Stimulated activated CD8-positive, alpha-beta memory T cell treated with anti-CD3 and anti-CD28 coated beads, Interleukin-4, amount 100 ng/mL, for 1 hour (primary cell): ENCODE measurements around the gene EYA4.

Source experiments
- DNase-seq, 2 donors: peaks; one replicate each; pipeline ENCODE4 v3.0.0-alpha.2; 2020; ENCODE audit warnings: low read depth in 2 of 2, low spot score in 1 of 2

The EYA4 gene, protein sequence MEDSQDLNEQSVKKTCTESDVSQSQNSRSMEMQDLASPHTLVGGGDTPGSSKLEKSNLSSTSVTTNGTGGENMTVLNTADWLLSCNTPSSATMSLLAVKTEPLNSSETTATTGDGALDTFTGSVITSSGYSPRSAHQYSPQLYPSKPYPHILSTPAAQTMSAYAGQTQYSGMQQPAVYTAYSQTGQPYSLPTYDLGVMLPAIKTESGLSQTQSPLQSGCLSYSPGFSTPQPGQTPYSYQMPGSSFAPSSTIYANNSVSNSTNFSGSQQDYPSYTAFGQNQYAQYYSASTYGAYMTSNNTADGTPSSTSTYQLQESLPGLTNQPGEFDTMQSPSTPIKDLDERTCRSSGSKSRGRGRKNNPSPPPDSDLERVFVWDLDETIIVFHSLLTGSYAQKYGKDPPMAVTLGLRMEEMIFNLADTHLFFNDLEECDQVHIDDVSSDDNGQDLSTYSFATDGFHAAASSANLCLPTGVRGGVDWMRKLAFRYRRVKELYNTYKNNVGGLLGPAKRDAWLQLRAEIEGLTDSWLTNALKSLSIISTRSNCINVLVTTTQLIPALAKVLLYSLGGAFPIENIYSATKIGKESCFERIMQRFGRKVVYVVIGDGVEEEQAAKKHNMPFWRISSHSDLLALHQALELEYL

DNA sequence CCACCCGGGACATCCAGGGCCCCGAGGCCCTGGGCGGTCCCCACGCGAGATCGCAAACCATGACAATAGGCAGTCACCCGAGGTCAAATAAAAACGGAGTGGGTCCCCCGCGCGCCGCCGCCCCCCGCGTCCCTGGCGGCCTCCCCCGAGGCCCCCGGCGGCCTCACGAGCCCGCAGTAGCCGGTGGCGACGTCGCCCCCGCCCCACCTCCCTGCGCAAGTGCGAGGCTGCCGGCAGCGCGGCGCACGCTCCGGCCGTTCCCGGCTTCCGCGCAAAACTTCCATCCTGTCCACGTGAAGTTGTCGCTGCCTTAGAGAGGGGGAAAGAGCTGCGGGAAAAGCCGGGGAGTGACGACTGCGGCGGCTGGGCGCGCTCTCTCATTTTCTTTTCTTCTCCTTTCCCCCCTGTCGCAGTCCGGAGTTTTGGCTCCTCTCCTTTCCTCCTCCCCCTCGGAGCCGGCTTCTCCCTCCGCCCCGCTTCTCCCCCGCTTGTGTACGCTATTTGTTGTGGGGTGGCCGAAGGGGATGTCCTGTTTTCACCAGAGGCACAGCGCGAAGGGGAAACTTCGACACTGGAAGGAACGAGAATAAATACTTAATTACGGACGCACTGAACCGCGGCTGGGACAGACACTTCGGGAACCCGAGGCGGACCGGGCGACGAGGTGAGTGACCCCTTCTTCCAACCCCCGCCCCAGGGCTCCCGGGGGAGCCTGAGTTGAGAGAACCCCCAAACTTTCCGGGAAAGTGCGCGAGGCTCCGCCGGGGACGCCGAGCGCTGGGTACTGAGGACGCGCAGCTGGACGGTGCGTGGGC is at the start of gene EYA4:
TSS of gene EYA4 (plus strand) at position 272 of the 815 bp plus-strand sequence. CDS start 33,424 bp downstream, outside the sequence.
- DNase-seq: no peak

DNA sequence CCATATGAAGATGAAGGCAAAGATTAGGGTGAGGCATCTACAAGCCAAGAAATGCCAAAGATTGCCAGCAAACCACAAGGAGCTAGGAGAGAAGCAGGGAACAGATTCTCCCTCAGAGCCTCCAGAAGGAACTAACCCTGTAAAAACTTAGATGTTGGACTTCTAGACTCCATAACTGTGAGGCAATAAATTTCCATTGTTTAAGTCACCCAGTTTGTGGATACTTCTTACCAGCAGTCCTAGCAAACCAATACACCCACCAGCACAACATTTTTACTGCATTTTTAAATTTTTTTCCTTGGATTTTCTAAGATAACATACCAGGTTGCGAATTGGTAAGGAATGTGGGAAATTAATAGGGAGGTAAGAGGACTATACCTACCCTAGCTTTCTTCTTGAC is 47.8 kb upstream of the EYA4 start:
- no peak for DNase-seq

DNA sequence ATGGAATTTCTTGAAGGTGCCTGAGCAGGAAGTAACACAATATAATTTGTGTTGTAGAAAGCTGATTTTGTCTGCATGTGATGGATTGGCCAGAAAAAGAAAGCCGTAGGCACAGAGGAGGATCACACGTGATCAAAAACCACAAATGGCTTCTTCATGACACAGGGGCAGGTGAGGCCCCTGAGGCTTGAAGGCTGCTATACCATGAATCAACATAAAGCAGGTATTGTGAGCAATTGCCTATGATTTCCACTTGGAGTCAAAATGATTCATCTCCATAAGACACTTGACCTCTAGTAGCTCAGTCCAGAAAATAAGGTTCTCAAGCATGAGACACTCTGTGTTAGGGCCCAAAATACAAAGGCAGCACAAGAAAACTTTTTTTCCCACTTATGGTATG is 42.4 kb upstream of the EYA4 start:
- no peak for DNase-seq

DNA sequence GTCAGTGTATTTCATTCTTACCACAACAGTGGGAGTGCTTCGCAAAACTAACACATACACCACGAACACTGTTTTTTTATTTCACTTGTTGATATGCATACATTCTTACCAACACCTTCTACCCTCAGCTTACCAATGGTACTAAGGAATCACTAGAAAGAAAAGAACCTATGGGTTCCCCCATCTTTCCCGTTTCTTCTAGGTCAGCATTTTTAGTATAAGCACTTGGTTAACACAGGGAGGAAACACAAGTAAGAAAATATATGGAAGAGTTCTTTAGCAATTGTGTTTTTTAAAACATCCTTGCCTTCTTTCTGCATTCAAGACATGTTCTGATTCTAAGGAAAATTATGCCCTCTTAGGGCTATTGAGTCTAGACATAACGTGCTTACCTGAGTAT is 39.9 kb upstream of the EYA4 start:
- DNase-seq: no peak

DNA sequence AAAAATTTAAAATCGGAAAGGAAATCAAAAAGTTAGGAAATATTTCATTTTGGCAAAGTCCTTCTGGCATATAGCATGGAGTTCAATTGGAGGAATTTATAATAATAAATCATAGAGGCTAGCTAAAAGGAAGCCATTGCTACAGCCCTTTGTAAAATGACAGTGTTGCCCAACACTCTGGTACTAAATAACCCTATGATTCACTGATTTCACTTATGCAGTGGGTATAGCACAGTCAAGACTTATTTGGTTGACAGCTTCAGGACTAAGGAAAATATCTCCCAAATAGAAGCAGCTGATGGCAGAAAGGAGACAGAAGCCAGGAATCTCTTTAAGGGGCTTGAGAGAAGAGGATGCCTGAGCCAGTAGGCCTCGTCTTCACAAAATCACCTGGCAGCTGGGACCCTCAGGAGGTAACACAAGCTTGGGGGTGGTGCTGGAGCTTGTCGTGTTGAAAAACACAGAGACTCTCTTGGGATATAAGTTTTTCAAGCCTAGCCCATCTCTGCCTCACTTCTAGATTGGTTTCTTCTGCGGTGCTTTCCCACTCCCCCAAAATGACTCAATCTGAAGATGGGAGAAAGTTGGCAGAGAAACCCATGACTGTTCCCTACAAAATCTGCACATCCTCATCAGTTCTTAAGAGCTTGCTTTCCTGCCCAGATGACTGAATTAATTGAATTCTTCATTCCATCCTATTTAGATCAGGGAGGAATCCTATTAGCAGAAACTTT is 38.4 kb upstream of the EYA4 start:
- DNase-seq: no peak

DNA sequence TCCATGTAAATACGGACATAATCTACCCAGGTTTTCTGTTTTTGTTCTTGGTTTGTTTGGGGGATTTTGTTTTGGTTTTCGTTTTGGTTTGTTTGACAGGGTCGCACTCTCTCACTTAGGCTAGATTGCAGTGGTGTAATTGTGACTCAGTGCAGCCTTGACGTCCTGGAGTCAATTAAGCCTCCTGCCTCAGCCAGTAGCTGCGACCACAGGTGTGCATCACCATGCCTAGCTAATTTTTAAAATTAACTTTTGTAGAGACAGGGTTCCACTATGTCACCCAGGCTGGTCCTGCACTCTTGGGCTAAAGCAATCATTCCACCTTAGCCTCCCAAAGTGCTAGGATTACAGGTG is 37.8 kb upstream of the EYA4 start:
- DNase-seq: no peak

DNA sequence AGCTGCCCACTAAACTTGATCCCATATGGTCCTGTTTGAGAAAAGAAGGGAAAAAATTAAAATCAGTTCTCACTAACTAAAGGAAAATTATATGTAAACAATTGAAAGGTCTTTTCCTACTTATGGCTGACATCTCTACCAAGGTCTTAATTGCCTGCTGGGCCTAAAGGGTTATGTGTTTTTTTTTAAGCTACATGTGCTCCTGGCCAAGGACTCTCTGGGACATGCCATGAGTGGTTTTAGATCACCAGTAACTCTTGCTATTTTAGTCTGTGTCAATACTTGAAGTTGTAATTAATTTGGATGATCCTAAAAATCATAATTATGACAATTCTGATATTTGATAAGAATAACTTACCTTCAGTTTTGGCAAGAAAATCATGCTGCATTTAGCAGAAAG is 35.9 kb upstream of the EYA4 start:
- DNase-seq: no peak

DNA sequence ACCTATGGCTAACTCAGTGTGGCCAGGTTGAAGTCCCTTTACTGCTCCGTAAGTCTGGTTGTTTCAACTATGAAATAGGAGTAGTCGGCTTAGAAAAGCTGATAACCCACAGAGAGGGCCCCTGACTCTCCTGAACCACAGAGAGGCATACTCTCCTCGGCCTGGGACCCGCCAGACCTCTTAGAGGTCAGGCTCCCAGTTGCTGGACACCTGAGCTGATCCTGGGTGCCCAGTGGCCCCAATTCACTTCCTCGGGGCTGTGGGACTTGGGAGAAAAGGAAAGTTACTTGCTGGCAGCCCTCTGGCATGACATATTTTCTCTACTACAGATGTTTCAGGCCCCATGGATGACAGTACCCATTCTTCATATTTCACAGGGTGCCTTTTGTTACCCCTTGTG is 34.2 kb upstream of the EYA4 start:
- DNase-seq: no peak

DNA sequence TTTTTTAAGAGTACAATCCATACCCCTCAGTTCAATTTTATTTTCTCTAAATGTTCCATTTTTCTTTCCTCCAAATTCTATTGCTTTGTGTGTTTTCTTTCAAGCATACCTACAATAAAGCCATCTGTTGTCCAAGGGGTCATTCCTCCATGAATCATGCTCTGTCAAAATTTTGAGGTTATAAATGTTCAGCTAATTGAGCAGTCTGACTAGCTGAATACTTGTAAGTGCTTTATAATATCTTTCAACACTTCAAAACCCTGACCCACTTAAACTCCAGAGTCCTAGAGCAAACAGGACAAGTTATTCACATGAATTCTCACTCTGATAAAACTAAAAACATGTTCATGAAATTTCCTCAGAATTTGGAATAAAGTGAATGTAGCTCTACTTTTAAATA is 33.4 kb upstream of the EYA4 start:
- no peak for DNase-seq

DNA sequence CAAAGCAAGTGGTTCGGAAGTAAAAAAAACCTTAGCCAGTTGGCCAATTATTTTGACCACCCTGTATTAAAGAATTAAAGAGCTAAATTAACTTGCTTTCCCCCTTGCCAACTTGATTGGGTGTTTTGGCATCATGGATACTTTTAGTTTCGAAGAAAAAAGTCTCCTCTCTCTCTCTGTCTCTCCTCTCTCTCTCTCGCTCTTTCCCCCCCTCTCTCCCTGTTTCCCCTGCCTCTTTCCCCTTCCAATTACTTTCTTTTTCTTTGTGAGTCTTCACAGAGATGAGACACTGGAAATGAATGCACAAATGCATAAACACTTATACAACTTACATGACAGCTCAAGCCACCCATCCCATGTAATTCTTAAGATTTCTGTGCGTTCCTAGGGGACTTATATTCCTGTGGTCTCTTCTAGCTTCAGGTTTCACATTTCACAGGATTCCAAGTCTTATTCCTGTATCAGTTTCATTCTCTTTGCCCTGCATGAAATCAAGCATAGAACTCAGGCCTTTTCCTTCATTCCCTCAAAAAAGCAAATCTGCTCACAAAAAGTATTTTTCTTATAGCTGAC is 32.9 kb upstream of the EYA4 start:
- no peak for DNase-seq

DNA sequence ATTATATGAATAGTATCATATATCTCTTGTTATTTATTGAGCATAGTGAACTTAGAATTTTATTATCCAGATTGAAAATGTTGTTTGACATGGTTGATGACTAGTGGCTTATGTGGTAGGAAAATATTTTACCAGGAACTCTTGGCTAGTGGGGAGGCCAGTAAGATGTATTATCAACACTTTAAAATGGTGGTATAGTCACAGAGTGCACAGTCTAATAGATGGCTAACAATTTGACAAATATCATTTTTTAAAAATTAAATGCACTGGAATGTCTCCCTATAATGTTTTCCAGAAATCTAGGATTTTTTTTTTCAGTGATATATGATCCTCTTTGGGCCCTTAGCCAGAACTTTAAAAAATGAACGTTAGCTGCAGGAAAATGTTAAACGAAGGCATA is 26.9 kb upstream of the EYA4 start:
- no peak for DNase-seq

DNA sequence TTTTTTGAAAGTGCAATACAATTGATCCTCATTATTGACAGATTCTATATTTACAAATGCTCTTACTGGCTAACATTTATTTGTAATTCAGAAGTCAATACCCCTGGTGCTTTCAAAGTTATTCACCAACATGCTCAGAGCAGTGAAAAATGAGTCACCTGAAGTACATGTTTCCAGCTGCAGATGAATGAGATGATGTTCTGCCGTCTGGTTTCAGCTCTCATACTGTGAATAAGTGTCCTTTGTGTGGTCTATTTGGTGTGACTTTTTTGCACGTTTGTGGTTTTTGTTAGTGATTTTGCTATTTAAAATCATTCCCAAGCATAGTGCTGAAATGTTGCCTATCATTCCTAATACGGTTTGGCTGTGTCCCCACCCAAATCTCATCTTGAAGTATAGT is 22.3 kb upstream of the EYA4 start:
- no peak for DNase-seq

DNA sequence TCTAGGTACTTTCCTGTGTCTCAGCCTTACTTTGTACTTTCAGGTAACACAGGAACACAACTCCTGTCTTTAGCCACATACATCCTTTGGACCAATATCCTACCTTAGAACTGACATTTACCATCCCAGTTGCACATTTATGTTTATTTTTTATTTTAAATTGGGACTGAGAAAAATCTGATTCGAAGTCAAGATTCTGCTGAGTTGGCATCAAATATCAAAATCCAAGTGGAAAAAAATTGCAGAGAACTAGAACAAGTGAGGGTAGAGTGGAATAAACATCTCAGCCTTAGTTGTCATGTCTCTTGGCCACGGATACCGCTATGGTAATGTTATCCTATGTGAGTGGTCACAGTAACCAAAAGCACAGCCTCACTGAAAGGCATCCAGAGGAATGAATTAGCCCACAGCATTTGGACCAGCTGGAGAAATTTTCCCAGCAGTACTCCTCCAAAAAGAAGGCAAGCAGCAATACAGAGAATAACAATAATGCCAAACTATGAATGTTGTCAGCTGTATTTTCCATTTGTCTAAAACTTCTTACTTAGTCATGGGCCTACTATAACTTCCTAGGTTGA is 17.6 kb upstream of the EYA4 start:
- DNase-seq: no peak

DNA sequence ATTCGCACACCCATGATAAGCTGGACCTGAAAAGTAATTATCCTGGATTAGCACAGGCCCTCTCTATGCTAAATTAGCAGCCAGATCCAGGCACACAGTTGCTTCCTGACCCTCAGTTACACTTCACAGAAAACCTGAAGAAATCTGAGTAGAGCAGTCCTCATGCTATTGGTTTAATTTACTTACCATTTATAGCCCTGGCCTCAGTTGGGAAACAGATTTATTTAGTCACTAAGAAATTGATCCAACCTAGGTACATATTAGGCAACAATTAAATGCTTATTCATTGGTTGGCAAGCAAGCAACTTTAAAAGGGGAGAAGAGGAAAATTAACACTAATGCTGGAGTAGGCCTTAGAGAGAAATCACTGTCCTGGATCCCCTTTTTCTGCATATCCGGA is 15.6 kb upstream of the EYA4 start:
- no peak for DNase-seq

DNA sequence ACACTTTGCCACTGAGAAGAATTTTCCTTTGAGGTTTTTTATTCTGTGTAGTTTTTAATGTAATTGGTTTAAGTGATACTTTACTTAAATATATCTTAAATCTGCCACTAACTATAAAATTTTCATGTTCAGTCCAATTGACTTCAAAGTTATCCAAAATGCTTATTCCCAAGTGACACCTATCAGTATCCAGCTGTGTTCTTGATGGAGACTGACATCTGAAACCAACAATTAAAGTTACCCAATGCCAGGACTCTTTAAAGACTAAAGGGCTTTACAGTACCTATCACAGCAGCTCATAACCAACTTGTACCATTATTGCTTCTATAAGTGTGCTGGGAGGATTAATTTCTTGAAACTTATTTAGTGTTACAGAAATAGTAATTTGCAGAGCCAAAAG is 13.8 kb upstream of the EYA4 start:
- no peak for DNase-seq

DNA sequence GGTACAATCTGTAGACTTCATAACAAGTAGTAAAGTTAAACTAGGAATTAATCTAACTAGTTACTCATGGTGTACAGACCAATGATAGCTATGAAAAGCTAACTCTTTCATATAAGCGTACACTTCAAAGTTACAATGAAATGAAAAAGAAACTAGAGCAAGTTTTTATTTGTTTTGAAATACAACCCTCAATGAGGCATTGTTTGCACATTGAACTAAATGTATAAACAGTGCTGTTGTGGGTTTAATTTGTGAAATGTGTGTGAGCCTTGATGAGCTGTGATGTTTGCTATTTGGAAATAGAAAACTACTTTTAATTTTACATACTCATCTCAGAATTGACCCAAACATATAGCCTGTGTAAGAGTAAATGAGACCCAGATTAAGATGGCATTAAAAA is 11.1 kb upstream of the EYA4 start:
- DNase-seq: no peak

DNA sequence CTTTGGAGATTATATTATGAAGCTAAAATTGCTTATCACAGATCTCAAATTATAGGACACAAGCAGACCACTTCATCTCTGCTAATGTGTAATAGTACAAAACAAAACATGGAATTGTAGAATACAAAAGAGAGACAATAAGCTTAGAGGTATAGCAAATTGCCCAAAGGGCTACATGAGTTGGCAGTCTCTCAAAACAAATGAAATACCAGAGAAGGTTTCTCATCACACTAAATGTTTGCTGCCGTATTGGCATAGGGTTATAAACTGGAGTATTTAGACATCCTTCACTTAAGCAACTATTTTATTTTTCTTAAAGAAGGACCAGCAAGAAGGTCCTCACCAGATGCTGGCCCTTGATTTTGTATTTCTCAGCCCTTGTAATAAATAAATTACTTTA is 5.9 kb upstream of the EYA4 start:
- no peak for DNase-seq

DNA sequence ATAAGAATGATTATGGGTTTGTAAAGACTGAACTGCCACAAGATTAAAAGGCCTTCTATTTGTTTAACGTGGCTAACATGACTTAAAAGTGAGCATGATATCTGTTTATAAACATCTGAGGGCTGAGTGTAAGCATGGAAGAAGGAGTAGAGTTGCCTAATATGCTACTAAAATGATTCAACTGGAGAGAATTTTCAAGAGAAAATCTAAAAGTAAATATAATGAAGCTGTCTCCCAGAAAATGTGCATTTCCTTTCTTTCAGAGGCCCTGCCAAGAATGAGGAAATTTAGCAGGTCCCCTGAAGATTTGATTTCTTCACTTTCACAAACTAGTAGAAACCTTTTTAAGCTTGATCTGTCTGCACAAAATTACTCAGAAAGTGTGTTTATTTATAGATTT is 4.2 kb upstream of the EYA4 start:
- no peak for DNase-seq

DNA sequence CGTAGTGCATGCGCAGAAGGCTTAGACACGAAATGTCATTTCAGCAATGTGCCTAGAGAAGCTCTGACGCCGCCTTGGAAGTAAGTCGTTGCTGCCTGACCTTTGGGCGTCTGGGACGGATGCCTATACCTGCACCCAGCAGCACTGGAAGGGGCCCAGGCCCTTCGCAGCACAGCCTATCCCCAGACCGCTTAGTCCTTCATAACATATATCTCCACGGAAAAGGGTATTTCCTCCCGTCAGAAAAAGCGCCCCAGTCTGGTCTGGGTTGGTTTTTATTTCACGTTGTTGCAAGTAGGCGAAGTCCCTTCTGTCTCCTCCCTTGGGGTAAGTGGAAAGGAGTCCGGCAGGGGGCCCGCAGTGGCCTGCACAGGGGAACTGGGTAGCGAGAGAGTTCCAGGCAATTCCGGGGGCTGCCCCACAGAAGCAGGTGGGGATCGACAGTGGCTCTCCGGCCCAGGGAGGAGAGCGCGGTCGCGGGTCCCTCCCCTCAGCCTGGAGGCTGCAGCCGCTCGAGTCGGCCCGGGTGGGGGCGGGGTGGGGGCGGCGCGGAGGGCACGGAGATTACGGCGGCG is 559 bp upstream of the EYA4 start:
- DNase-seq: no peak

DNA sequence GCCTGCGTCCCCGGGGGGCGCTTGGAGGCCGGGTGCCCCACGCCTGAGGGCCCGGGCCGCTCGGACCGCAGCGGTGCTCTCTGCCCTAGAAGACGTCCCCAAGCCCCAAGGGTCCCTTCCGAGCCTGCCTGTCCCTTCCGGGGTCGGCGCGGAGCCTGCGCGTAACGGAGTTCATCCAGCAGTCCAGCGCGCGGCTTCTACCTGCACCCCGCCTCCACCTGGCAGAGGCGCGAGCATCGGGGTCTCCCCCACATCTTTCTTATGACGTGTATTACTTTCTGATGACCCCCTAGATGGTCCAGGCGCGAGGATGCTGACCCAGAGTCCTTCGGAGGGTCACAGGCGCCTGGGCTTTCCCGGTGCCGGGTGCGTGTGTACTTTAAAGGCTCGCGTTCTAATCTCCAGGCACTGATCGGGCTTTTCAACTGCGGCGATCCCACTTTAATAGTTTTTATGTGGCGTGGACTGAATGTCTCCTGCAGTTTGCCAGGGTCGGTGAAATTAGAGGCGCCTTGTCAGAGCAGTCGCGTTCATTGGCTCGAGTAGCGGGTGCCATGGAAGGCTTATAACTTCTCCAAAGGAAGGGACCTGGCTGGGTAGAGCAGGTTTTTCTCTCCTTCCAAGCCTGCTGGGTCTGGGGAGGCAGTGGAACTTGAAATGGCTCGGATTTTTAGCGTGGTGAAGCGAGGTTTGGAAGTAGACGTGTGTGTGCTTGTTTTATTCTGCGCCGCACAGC is 912 bp downstream of the EYA4 start:
- no peak for DNase-seq
